DMS 273 (cell line): ENCODE results near the gene EPSTI1.

Experiments
- DNase-seq: peaks from one replicate; lab custom pipeline; 2025; ENCODE audit not compliant: unreplicated experiment; lab: John Stamatoyannopoulos, UW

EPSTI1 gene

GRCh38 chr13:42859760-42860159 is 132.3 kb downstream of the EPSTI1 start:
- DNase-seq: no peak

GRCh38 chr13:42855410-42855809 is 136.6 kb downstream of the EPSTI1 start:
- DNase-seq: no peak

- no peak for DNase-seq
Measured at GRCh38 chr13:42852136-42852535, 139.9 kb downstream of the EPSTI1 start.

GRCh38 chr13:42849200-42849599 is 142.8 kb downstream of the EPSTI1 start:
- no peak for DNase-seq

- DNase-seq: no peak
Measured at GRCh38 chr13:42847891-42848663, 144.0 kb downstream of the EPSTI1 start.

GRCh38 chr13:42836930-42837690 is 154.9 kb downstream of the EPSTI1 start:
- peak; percentile 77 for DNase-seq
